Measurements from ENCODE around the gene FERMT1. TPM values are rescaled to one million over a fixed set of nuclear protein-coding genes. Genes with fewer than 3 reads are reported as not detected.
"Not testable (repeated sequence)": the region's sequence is repeated elsewhere in the genome, so short reads cannot be mapped to it uniquely, and the experiment has no call there.

The FERMT1 gene
- total RNA-seq, 2 donors from 2014 or later, result 0.16 TPM; not detected in 1

DNA sequence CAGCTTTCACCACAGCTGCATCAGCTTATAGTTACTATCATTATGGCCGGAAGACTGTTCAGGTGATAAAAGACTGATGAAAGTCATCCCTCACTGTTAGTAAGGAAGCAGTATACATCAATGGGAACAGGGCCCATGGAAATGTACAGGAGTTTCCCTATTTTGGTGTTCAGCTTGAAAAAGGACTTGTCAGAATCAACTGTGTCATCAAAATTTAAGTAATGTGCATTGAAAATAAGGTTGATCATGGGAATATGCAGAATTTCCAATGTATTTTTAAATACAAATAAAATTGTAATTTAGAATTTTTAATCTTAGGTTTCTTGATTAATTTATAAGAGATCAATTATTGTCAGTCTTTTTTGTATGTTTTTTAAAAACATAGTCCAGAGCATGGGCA is 85.7 kb downstream of the FERMT1 start:
- Mint-ChIP-seq H3K27ac (no peak overlapping the region), H3K27me3 (no peaks in the 10 kb centered on the region), H3K4me3 (no peak overlapping the region), H3K4me1 (peaks cover 4% of the 10 kb centered on the region), H3K36me3 (ENCODE audit: low read depth) (peaks cover 7% of the 10 kb centered on the region)
- ATAC-seq (no peak), DNase-seq (no peak)
- H3K9me3 ChIP-seq (ENCODE audit: control insufficient read depth, low read length, poor library complexity, severe bottlenecking), result no peaks in the 10 kb centered on the region

DNA sequence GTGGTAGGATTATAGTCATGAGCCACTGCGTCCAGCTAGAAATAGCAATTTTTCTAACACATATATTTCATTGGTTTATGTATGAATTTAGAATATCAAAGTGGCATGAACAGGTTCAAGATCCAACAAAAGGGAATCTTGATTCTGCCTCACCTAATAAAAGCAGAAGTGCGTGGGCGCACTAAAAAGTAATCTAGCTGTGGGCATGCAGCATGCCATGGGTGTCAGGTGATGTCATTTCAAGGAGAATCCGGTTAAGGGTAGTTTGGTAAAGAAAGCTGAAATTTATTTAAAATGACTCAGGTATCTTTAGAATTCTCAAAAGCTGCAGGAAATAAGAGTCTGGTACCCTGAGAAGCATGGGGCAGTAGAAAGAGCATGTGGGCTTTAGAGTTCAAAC is 86.6 kb downstream of the FERMT1 start:
- Mint-ChIP-seq H3K4me1 (peaks cover 4% of the 10 kb centered on the region), H3K4me3 (no peak overlapping the region), H3K27me3 (no peaks in the 10 kb centered on the region), H3K36me3 (ENCODE audit: low read depth) (peaks cover 7% of the 10 kb centered on the region), H3K27ac (no peak overlapping the region)
- ATAC-seq (no peak), DNase-seq (no peak)
- H3K9me3 ChIP-seq (ENCODE audit: control insufficient read depth, low read length, poor library complexity, severe bottlenecking), result no peaks in the 10 kb centered on the region

DNA sequence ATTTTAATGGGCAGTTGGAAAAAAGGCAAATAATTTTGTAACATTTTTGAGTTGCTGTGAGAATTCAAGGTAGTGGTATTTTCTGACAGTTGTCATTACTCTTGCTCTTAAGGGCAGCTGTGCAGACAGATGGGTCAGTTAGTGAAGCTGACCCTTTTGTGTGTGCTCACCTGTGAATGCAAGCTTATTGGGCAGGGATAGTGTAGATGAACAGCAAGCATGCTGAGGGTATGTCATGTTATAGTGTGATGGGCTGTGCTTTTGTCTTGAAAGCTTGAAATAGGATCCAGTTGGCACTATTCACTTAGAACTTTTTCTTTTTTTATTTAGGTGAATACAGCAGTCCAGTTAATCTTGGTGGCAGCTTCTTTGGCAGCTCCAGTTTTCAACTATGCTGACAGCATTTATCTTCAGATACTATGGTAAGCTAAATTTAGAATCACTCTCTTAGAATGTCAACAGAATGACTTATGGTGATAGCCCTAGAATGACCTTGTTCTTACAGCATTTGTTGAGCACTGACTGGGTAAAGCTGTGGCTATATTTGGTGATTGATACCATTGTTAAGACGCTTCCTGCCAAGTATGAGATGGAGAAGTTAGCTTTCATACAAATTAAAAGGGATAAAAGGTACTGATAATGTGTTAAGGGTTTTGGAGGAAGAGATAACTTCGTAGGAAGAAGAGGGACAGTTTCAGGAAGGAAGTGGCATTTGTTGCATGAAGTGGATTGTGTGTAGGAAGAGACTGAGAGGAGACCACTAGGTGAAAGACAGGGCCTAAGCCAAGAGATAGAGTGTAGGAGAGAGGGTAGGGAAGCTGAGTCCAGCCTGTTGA is 88.5 kb downstream of the FERMT1 start:
- Mint-ChIP-seq H3K27me3 (no peaks in the 10 kb centered on the region), H3K4me3 (no peak overlapping the region), H3K36me3 (ENCODE audit: low read depth) (peaks cover 4% of the 10 kb centered on the region), H3K4me1 (peaks cover 5% of the 10 kb centered on the region), H3K27ac (peak overlapping the region; percentile 49)
- H3K9me3 ChIP-seq (ENCODE audit: control insufficient read depth, low read length, poor library complexity, severe bottlenecking), result no peaks in the 10 kb centered on the region
- no peak for DNase-seq
- ATAC-seq, result no peak

DNA sequence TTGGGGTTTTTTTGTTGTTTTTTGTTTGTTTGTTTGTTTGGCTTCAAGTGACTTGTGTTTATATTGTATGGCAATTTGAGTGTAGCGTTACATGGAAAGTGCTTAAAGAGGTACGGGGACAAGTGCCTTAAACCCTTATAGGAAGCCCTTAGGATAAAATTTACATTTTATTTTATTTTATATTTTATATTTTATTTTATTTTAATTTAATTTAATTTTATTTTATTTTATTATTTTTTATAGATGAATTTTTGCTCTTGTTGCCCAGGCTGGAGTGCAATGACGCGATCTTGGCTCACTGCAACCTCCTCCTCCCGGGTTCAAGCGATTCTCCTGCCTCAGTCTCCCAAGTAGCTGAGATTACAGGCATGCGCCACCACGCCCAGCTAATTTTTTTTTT is 89.9 kb downstream of the FERMT1 start:
- H3K27ac Mint-ChIP-seq, result peak overlapping the region; percentile 39
- not testable (repeated sequence) for H3K4me3 Mint-ChIP-seq; DNase-seq; H3K9me3 ChIP-seq (ENCODE audit: control insufficient read depth, low read length, poor library complexity, severe bottlenecking); H3K4me1 Mint-ChIP-seq; H3K27me3 Mint-ChIP-seq; ATAC-seq; H3K36me3 Mint-ChIP-seq (ENCODE audit: low read depth)

DNA sequence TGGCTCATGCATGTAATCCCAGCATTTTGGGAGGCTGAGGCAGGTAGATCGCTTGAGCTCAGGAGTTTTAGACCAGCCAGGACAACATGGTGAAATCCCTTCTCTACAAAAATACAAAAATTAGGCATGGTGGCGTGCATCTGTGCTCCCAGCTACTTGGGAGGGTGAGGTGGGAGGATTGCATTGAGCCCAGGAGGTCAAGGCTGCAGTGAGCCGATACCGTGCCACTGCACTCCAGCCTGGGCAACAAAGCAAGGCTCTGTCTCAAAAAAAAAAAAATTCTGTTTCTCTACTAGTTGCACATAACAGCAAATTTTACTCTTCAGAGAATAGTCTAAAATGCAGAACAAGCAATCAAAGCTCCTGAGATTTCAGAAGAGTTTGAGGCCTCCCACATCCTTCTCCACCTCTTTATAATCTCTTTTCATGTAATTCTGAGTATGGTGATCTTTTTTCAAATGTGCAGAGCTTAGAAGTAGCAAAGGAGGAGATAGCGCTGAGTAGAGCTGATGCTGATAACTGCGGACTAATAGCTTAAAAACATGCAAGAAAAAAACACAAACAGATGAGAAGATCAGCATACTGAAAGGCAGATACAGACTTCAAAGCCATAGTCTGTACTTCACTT is 92.3 kb downstream of the FERMT1 start:
- peak overlapping the region; percentile 43 for H3K27ac Mint-ChIP-seq
- H3K4me1 Mint-ChIP-seq, result peaks cover 15% of the 10 kb centered on the region
- H3K27me3 Mint-ChIP-seq, result no peaks in the 10 kb centered on the region
- H3K36me3 Mint-ChIP-seq (ENCODE audit: low read depth), result peaks cover 8% of the 10 kb centered on the region
- no peak for DNase-seq
- no peaks in the 10 kb centered on the region for H3K9me3 ChIP-seq (ENCODE audit: control insufficient read depth, low read length, poor library complexity, severe bottlenecking)
- H3K4me3 Mint-ChIP-seq, result no peak overlapping the region
- no peak for ATAC-seq

DNA sequence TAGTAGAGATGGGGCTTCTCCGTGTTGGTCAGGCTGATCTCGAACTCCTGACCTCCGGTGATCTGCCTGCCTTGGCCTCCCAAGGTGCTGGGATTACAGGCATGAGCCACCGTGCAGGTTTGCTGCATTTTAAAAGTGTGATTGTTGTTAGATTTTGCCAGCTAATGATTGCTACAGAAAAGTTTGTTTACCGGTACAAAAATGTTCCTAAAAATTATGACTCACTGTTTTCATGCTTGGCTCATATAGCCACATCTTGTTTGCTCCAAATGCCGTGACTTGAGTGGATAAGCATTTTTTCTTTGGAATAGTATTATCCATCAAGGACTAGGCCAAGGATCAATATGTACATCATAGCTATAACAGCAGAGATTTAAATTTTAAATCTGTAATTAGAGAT is 93.3 kb downstream of the FERMT1 start:
- H3K27me3 Mint-ChIP-seq, result no peaks in the 10 kb centered on the region
- H3K4me3 Mint-ChIP-seq, result no peak overlapping the region
- H3K36me3 Mint-ChIP-seq (ENCODE audit: low read depth), result peaks cover 7% of the 10 kb centered on the region

DNA sequence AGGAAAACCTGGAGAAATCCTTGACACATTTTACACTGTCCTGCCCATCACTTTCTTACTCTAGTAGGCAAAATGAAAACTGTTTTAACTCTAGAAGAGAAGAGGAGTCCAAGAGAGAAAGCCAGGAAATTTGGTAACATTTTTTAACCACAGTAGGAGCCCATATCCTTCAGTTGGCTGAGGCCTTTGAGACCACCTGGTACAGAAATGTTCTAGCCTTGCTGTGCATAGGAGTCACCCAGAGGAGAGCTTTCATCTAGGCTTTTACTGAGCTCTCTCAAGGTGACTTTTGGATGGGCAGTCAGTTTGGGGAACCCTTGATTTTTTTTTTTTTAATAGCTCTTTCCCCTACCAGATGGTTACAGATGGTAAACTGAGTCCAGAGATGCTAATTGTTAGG is 94.0 kb downstream of the FERMT1 start:
- H3K4me3 Mint-ChIP-seq, result no peak overlapping the region
- no peak for ATAC-seq
- H3K27me3 Mint-ChIP-seq, result no peaks in the 10 kb centered on the region
- H3K4me1 Mint-ChIP-seq, result peaks cover 14% of the 10 kb centered on the region
- H3K9me3 ChIP-seq (ENCODE audit: control insufficient read depth, low read length, poor library complexity, severe bottlenecking), result no peaks in the 10 kb centered on the region
- H3K36me3 Mint-ChIP-seq (ENCODE audit: low read depth), result peaks cover 8% of the 10 kb centered on the region
- H3K27ac Mint-ChIP-seq, result no peak overlapping the region
- DNase-seq, result no peak

More for the DNA sequence above, 93.3 kb downstream of the FERMT1 start:
- DNase-seq (no peak), ATAC-seq (no peak)
- Mint-ChIP-seq H3K27ac (no peak overlapping the region), H3K4me1 (peaks cover 16% of the 10 kb centered on the region)
- no peaks in the 10 kb centered on the region for H3K9me3 ChIP-seq (ENCODE audit: control insufficient read depth, low read length, poor library complexity, severe bottlenecking)

DNA sequence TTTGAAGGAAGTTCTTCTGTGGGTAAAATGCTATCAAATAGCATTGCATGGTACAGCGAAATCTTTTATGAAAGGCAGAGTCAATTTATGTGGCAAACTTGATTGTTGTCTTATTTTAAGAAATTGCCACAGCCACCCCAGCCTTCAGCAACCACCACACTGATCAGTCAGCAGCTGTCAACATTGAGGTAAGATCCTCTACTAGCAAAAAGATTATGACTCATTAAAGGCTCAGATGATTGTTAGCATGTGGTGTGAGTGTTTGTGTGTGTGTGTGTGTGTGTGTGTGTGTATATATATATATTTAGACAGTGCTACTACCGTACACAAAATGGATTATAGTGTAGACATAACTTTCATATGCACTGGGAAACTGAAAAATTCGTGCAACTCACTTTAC is 96.8 kb downstream of the FERMT1 start:
- H3K4me1 Mint-ChIP-seq, result peaks cover 19% of the 10 kb centered on the region
- H3K9me3 ChIP-seq (ENCODE audit: control insufficient read depth, low read length, poor library complexity, severe bottlenecking), result no peaks in the 10 kb centered on the region
- H3K27ac Mint-ChIP-seq, result no peak overlapping the region
- DNase-seq, result no peak
- ATAC-seq, result no peak
- no peak overlapping the region for H3K4me3 Mint-ChIP-seq
- peaks cover 8% of the 10 kb centered on the region for H3K36me3 Mint-ChIP-seq (ENCODE audit: low read depth)
- no peaks in the 10 kb centered on the region for H3K27me3 Mint-ChIP-seq

Other genes with a start within 250 kb of the FERMT1 start
- gene CHGB, start 211.5 kb downstream of the FERMT1 start, total RNA-seq, result under 1 TPM; 0.13 to 0.15 TPM
- gene TRMT6, start 172.5 kb downstream of the FERMT1 start, total RNA-seq, result 10 to 100 TPM; 12.8 to 14.6 TPM
- gene MCM8, start 172.4 kb downstream of the FERMT1 start, total RNA-seq, result 1 to 10 TPM; 2.8 to 3.4 TPM
- 10 to 100 TPM; 19.7 to 21.9 TPM for gene CRLS1, start 116.9 kb downstream of the FERMT1 start, total RNA-seq
- not detected for gene LRRN4, start 69.0 kb downstream of the FERMT1 start, total RNA-seq